PC-3 (cell line): ENCODE results near the gene LRPAP1. TPM values are rescaled to one million over a fixed set of nuclear protein-coding genes. Genes with fewer than 3 reads are reported as not detected.

ENCODE experiments used
- ATAC-seq: fragments of 200-7000 bp; cut with Tn5 transposase; 2 replicates; pipeline ENCODE4 v1.9.1; 2020; ENCODE audit warnings: mild to moderate bottlenecking, moderate library complexity
- BruUV-seq: library from RNA; stranded (reverse); fragments of 400-500 nt; replicated peaks from 2 replicates; lab custom pipeline; 2021; lab: Mats Ljungman, UMichigan
- CTCF ChIA-PET: fragments of 300-600 bp; sonication (Branson Sonifier 250); formaldehyde crosslinking; loops from one replicate; lab custom pipeline; 2022; ENCODE audit warnings: antibody characterized with exemption; lab: Charles Lee
- POLR2A ChIA-PET: fragments of 300-600 bp; sonication (Branson Sonifier 250); formaldehyde crosslinking; loops from one replicate; lab custom pipeline; 2022; ENCODE audit warnings: antibody characterized with exemption; ENCODE audit not compliant: unreplicated experiment; lab: Charles Lee
- DNase-seq: peaks from one replicate; pipeline ENCODE4 v3.0.0-alpha.2; 2015
- H2AFZ ChIP-seq: fragments of 300-600 bp; sonication (generic); 2 replicates; pipeline ENCODE4 v1.6.0; 2016; ENCODE audit warnings: antibody characterized with exemption, low read length
- H3F3A ChIP-seq: fragments of 300-600 bp; sonication (generic); one replicate; pipeline ENCODE4 v1.6.0; 2017; ENCODE audit warnings: antibody characterized with exemption, low read length, control low read depth, mild to moderate bottlenecking; ENCODE audit not compliant: unreplicated experiment
- H3K27ac ChIP-seq: fragments of 300-600 bp; sonication (generic); 2 replicates; pipeline ENCODE4 v1.5.1; 2016; ENCODE audit warnings: mild to moderate bottlenecking, low read length
- H3K27me3 ChIP-seq: fragments of 300-600 bp; sonication (generic); 2 replicates; pipeline ENCODE4 v1.6.1; 2016; ENCODE audit warnings: low read length, mixed read lengths
- H3K36me3 ChIP-seq: fragments of 300-600 bp; sonication (generic); 2 replicates; pipeline ENCODE4 v1.6.1; 2016; ENCODE audit warnings: low read depth, mixed run types, low read length, mixed read lengths
- H3K4me1 ChIP-seq: fragments of 300-600 bp; sonication (generic); 2 replicates; pipeline ENCODE4 v1.5.1; 2016; ENCODE audit warnings: low read length; ENCODE audit not compliant: insufficient read depth
- H3K4me2 ChIP-seq: fragments of 300-600 bp; sonication (generic); 2 replicates; pipeline ENCODE4 v1.6.0; 2016; ENCODE audit warnings: low read length
- H3K4me3 ChIP-seq: fragments of 300-600 bp; sonication (generic); 2 replicates; pipeline ENCODE4 v1.5.1; 2016; ENCODE audit warnings: mild to moderate bottlenecking, low read length, mixed read lengths
- H3K79me2 ChIP-seq: fragments of 300-600 bp; sonication (generic); 2 replicates; pipeline ENCODE4 v1.6.1; 2017; ENCODE audit warnings: low read length, mixed read lengths
- H3K9ac ChIP-seq: fragments of 300-600 bp; sonication (generic); 2 replicates; pipeline ENCODE4 v1.6.0; 2016; ENCODE audit warnings: mild to moderate bottlenecking, low read length
- H3K9me2 ChIP-seq: fragments of 300-600 bp; sonication (generic); replicated peaks from 2 replicates; pipeline ENCODE4 v1.6.1; 2016; ENCODE audit warnings: mixed run types, low read length, mixed read lengths
- H3K9me3 ChIP-seq: fragments of 300-600 bp; sonication (generic); 2 replicates; pipeline ENCODE4 v1.6.1; 2016; ENCODE audit warnings: low read length, mixed read lengths
- H4K20me1 ChIP-seq: fragments of 300-600 bp; sonication (generic); 2 replicates; pipeline ENCODE4 v1.6.1; 2016; ENCODE audit warnings: low read length, mixed read lengths
- CTCF ChIP-seq: fragments of 300-600 bp; sonication (generic); conservative IDR thresholded peaks from 2 replicates; pipeline ENCODE4 v1.5.1; 2017; ENCODE audit warnings: antibody characterized with exemption, low read depth, mild to moderate bottlenecking, low read length
- EZH2 ChIP-seq: fragments of 300-600 bp; sonication (generic); IDR thresholded peaks from one replicate; pipeline ENCODE4 v1.6.1; 2017; ENCODE audit warnings: antibody characterized with exemption, mild to moderate bottlenecking, low read length; ENCODE audit not compliant: unreplicated experiment
- EZH2phosphoT487 ChIP-seq: fragments of 300-600 bp; sonication (generic); IDR thresholded peaks from 2 replicates; pipeline ENCODE4 v1.6.1; 2018; ENCODE audit warnings: mild to moderate bottlenecking, antibody characterized with exemption, low read length, borderline replicate concordance
- intact Hi-C: fragments of 100-400 bp; cut with micrococcal nuclease; formaldehyde crosslinking; loops from 2 replicates; pipeline ENCODE4 v1.9.0; 2023
- total RNA-seq: library from RNA; depleted of rRNA; stranded (reverse); fragments of >200 nt; gene quantifications from 2 replicates; pipeline ENCODE4 v1.2.3, GENCODE V29; 2014

LRPAP1 gene
- total RNA-seq, 1 experiment from 2014 or later: 133 TPM

- ChIA-PET POLR2A (no interaction called here), CTCF (no interaction called here)
- H3K36me3 ChIP-seq: no peaks in the 10 kb centered on the region; the same call in 1 of the 2 replicates
- no TSS peak for BruUV-seq
- H3K4me3 ChIP-seq: no peak overlapping the region
- intact Hi-C loops: no loop called here
- ATAC-seq: no peak
- no peak for DNase-seq
- no peaks in the 10 kb centered on the region for H3K9me3 ChIP-seq
- no peaks in the 10 kb centered on the region for H3F3A ChIP-seq
- H3K79me2 ChIP-seq: peaks cover 44% of the 10 kb centered on the region
- H3K27ac ChIP-seq: no peak overlapping the region
- H3K9ac ChIP-seq: no peak overlapping the region
- H4K20me1 ChIP-seq: peaks cover 17% of the 10 kb centered on the region; the same call in 1 of the 2 replicates
- H3K4me1 ChIP-seq: peaks cover 8% of the 10 kb centered on the region; the same call in 1 of the 2 replicates
- no peak overlapping the region for H3K4me2 ChIP-seq
- H3K27me3 ChIP-seq: no peaks in the 10 kb centered on the region
- H2AFZ ChIP-seq: no peak overlapping the region
- no peaks in the 10 kb centered on the region for H3K9me2 ChIP-seq
- no peak for TF ChIP-seq EZH2phosphoT487
- no peak for TF ChIP-seq EZH2
- no peak for TF ChIP-seq CTCF
These were observed 4.9 kb downstream of the LRPAP1 start for GRCh38 chr4:3527101-3527913.

GRCh38 chr4:3526456-3526855 is 5.8 kb downstream of the LRPAP1 start:
- Histone ChIP-seq H3K9me2 (no peaks in the 10 kb centered on the region), H3K27me3 (no peaks in the 10 kb centered on the region), H3K36me3 (no peaks in the 10 kb centered on the region; the same call in 1 of the 2 replicates), H4K20me1 (peaks cover 15% of the 10 kb centered on the region; the same call in 1 of the 2 replicates), H3F3A (no peaks in the 10 kb centered on the region), H2AFZ (no peak overlapping the region), H3K9me3 (no peaks in the 10 kb centered on the region), H3K4me1 (peaks cover 8% of the 10 kb centered on the region; the same call in 1 of the 2 replicates), H3K4me3 (no peak overlapping the region), H3K9ac (no peak overlapping the region), H3K4me2 (no peak overlapping the region), H3K79me2 (peaks cover 37% of the 10 kb centered on the region), H3K27ac (no peak overlapping the region)
- ATAC-seq (no peak), DNase-seq (no peak)
- no peak for TF ChIP-seq CTCF
- TF ChIP-seq EZH2: no peak
- TF ChIP-seq EZH2phosphoT487: no peak
- POLR2A ChIA-PET: no interaction called here
- CTCF ChIA-PET: no interaction called here
- BruUV-seq: no TSS peak
- intact Hi-C loops: no loop called here
